HEK293 (cell line): ENCODE results near the gene DCAF15.

ENCODE experiments used
- CTCF ChIA-PET: fragments of 350-600 bp; formaldehyde crosslinking; extraction: SDS; loops from one replicate; lab custom pipeline; 2021; ENCODE audit warnings: antibody characterized with exemption; lab: Yijun Ruan, JAX
- POLR2A ChIA-PET: fragments of 300-600 bp; formaldehyde crosslinking; extraction: SDS; loops from one replicate; lab custom pipeline; 2020; ENCODE audit warnings: antibody characterized with exemption, inconsistent platforms; lab: Yijun Ruan, JAX
- H3K27ac ChIP-seq: fragments of 200-500 bp; sonication (Bioruptor generic); 2 replicates; pipeline ENCODE4 v1.5.1; 2014; ENCODE audit warnings: low read depth, low read length, control low read depth, inconsistent platforms; ENCODE audit errors: extremely low read depth
- H3K36me3 ChIP-seq, 2 experiments: fragments of 200-500 bp in 1 of 2; sonication (Bioruptor generic) in 1 of 2; 1 replicate in 1 of 2; 2 replicates in 1 of 2; pipeline ENCODE4 v1.5.1; 2014 to 2017; ENCODE audit warnings: inconsistent platforms in 2 of 2, low read length in 2 of 2; ENCODE audit not compliant: control insufficient read depth in 2 of 2, insufficient read depth in 1 of 2
- H3K4me1 ChIP-seq: fragments of 200-500 bp; sonication (Bioruptor generic); 2 replicates; pipeline ENCODE4 v1.5.1; 2014; ENCODE audit warnings: mild to moderate bottlenecking, low read length, inconsistent platforms; ENCODE audit not compliant: control insufficient read depth, insufficient read depth
- H3K4me3 ChIP-seq: 2 replicates; pipeline ENCODE4 v1.5.1; 2011; ENCODE audit warnings: low read depth, mild to moderate bottlenecking, control low read depth, low read length, moderate library complexity
- H3K9me3 ChIP-seq: fragments of 200-500 bp; sonication (Bioruptor generic); 2 replicates; pipeline ENCODE4 v1.5.1; 2014; ENCODE audit warnings: low read depth, low read length, inconsistent platforms; ENCODE audit not compliant: control insufficient read depth, insufficient read depth
- GLI4 ChIP-seq: fragments of 450-650 bp; formaldehyde crosslinking; IDR thresholded peaks from 2 replicates; pipeline ENCODE4 v1.5.1; 2016; ENCODE audit warnings: missing biosample characterization, missing genetic modification characterization
- GLIS2 ChIP-seq: fragments of 450-650 bp; formaldehyde crosslinking; IDR thresholded peaks from 2 replicates; pipeline ENCODE4 v1.5.1; 2016; ENCODE audit warnings: missing biosample characterization, missing genetic modification characterization
- KLF9 ChIP-seq: fragments of 450-650 bp; formaldehyde crosslinking; IDR thresholded peaks from 2 replicates; pipeline ENCODE4 v1.5.1; 2016; ENCODE audit warnings: missing biosample characterization, missing genetic modification characterization, low read depth
- MEIS1 ChIP-seq: sonication (generic); formaldehyde crosslinking; IDR thresholded peaks from 2 replicates; pipeline ENCODE4 v1.8.1; 2022; ENCODE audit warnings: missing genetic modification reagents, mild to moderate bottlenecking, borderline replicate concordance
- OVOL3 ChIP-seq: fragments of 450-650 bp; formaldehyde crosslinking; IDR thresholded peaks from 2 replicates; pipeline ENCODE4 v1.5.1; 2016; ENCODE audit warnings: missing biosample characterization, missing genetic modification characterization
- YY1 ChIP-seq: fragments of 450-650 bp; formaldehyde crosslinking; IDR thresholded peaks from 2 replicates; pipeline ENCODE4 v1.5.1; 2018; ENCODE audit warnings: missing biosample characterization, missing genetic modification characterization
- ZBTB1 ChIP-seq: fragments of 450-650 bp; formaldehyde crosslinking; IDR thresholded peaks from 2 replicates; pipeline ENCODE4 v1.5.1; 2016; ENCODE audit warnings: missing biosample characterization, missing genetic modification characterization
- ZBTB20 ChIP-seq: fragments of 450-650 bp; formaldehyde crosslinking; IDR thresholded peaks from 2 replicates; pipeline ENCODE4 v1.5.1; 2016; ENCODE audit warnings: missing biosample characterization, missing genetic modification characterization
- ZIC2 ChIP-seq: fragments of 450-650 bp; formaldehyde crosslinking; IDR thresholded peaks from 2 replicates; pipeline ENCODE4 v1.5.1; 2016; ENCODE audit warnings: missing biosample characterization, missing genetic modification characterization
- ZNF121 ChIP-seq: fragments of 450-650 bp; formaldehyde crosslinking; IDR thresholded peaks from 2 replicates; pipeline ENCODE4 v1.5.1; 2016; ENCODE audit warnings: missing biosample characterization, missing genetic modification characterization
- ZNF311 ChIP-seq: fragments of 450-650 bp; formaldehyde crosslinking; IDR thresholded peaks from 2 replicates; pipeline ENCODE4 v1.5.1; 2017; ENCODE audit warnings: missing biosample characterization, missing genetic modification characterization, borderline replicate concordance
- ZNF394 ChIP-seq: fragments of 450-650 bp; formaldehyde crosslinking; IDR thresholded peaks from 2 replicates; pipeline ENCODE4 v1.5.1; 2016; ENCODE audit warnings: missing biosample characterization, missing genetic modification characterization, mild to moderate bottlenecking, moderate library complexity, borderline replicate concordance
- ZNF514 ChIP-seq: fragments of 450-650 bp; formaldehyde crosslinking; IDR thresholded peaks from 2 replicates; pipeline ENCODE4 v1.5.1; 2016; ENCODE audit warnings: missing biosample characterization, missing genetic modification characterization
- ZNF529 ChIP-seq: fragments of 450-650 bp; formaldehyde crosslinking; IDR thresholded peaks from 2 replicates; pipeline ENCODE4 v1.5.1; 2017; ENCODE audit warnings: missing genetic modification characterization, missing biosample characterization; ENCODE audit not compliant: insufficient replicate concordance
- ZNF548 ChIP-seq: fragments of 450-650 bp; formaldehyde crosslinking; IDR thresholded peaks from 2 replicates; pipeline ENCODE4 v1.5.1; 2016; ENCODE audit warnings: missing biosample characterization, missing genetic modification characterization
- ZNF558 ChIP-seq: fragments of 450-650 bp; formaldehyde crosslinking; IDR thresholded peaks from 2 replicates; pipeline ENCODE4 v1.5.1; 2016; ENCODE audit warnings: missing biosample characterization, missing genetic modification characterization
- ZNF707 ChIP-seq: fragments of 450-650 bp; formaldehyde crosslinking; IDR thresholded peaks from 2 replicates; pipeline ENCODE4 v1.5.1; 2016; ENCODE audit warnings: missing biosample characterization, missing genetic modification characterization
- ZNF76 ChIP-seq: fragments of 450-650 bp; formaldehyde crosslinking; IDR thresholded peaks from 2 replicates; pipeline ENCODE4; 2016; ENCODE audit warnings: low read depth, missing biosample characterization, missing genetic modification characterization, borderline replicate concordance
- ZNF792 ChIP-seq: fragments of 450-650 bp; formaldehyde crosslinking; IDR thresholded peaks from 2 replicates; pipeline ENCODE4 v1.5.1; 2016; ENCODE audit warnings: missing biosample characterization, missing genetic modification characterization
- TF ChIP-seq, protein P1 (sequence below): fragments of 450-650 bp; formaldehyde crosslinking; IDR thresholded peaks from 2 replicates; pipeline ENCODE4 v1.5.0; 2017; ENCODE audit warnings: missing biosample characterization, missing genetic modification characterization, borderline replicate concordance
- TF ChIP-seq, protein P2 (sequence below): fragments of 450-650 bp; formaldehyde crosslinking; IDR thresholded peaks from 2 replicates; pipeline ENCODE4 v1.5.1; 2016; ENCODE audit warnings: missing biosample characterization, missing genetic modification characterization
- TF ChIP-seq, protein P3 (sequence below): fragments of 450-650 bp; formaldehyde crosslinking; IDR thresholded peaks from 2 replicates; pipeline ENCODE4 v1.5.1; 2017; ENCODE audit warnings: missing biosample characterization, missing genetic modification characterization

Gene DCAF15

DNA sequence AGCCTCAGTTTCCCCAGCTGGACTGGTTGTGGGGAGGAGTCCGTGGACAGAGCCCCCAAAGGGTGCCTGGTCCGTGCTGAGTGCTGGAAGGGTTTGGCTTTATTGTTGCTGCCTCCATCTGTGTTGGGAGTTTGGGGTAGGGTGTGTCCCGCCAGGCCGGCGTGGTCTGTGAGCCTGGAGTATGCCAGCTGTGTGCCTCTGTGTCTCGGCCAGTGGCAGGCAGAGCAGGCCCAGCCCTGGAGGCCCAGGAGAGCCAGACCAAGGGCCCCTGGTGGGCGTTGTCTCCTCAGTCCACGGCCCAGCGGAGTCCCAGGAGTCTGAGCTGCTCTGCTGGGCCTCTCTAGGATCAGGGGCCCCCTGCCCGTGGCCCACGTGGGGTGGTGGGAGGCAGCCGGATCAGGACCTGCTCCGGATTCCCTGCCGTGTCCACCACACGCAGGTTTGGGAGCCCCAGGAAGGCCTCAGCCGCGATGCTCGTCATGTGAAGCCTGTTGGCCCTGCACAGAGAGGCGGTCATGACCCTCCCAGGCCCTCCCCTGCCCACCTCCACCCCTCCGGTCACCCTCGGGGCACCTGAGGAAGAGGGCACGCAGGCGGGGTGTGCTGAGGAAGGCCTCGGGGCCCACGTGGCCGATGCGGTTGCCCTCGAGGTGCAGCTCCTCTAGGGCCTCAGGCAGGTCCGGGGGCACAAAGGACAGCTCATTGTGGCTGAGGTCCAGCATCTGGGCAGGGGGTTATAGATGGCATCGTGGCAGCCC lies 20.7 kb upstream of the DCAF15 start:
- ChIA-PET CTCF (interaction anchor here (1.0 kb wide), 1 partner anchor 144 kb away, joined by 5 read pairs; no protein-coding TSS in a partner anchor), POLR2A (interaction anchor here (0.6 to 1.8 kb wide), 4 partner anchors 10 to 167 kb away, joined by 3 to 7 read pairs (median 4); no protein-coding TSS in a partner anchor)

DNA sequence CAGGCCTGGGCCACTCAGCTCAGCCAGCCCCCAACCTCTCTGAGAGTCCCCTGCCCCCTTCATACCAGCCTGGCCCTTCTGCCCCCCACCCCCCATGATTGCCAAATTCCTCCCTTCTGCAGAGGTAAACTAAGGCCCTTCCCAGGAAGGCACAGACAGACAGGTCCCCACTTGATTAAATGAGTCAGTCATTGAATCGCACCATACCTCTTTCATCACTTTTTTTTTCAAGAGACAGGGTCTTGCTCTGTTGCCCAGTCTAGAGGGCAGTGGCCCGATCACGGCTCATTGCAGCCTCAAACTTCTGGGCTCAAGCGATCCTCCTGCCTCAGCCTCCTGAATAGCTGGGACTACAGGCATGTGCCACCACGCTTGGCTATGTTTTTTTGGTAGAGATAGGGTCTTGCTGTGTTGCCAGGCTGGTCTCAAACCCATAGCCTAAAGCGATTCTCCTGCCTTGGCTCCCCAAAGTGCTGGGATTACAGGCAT lies 20.1 kb upstream of the DCAF15 start:
- CTCF ChIA-PET, result no interaction called here
- Histone ChIP-seq H3K27ac (no peak overlapping the region), H3K9me3 (no peaks in the 10 kb centered on the region), H3K4me3 (no peak overlapping the region)
- no peak for TF ChIP-seq MEIS1 (CRISPR knock-in tag)
- peak; percentile 95 for TF ChIP-seq ZNF121 (tag by site-specific recombination)
- TF ChIP-seq, all 188 proteins: peak for 1
- H3K36me3 ChIP-seq, result peaks cover 0 to 28% of the 10 kb centered on the region in 2 experiments; a peak in 2 of 3 replicates
- no peaks in the 10 kb centered on the region for H3K4me1 ChIP-seq
- POLR2A ChIA-PET, result interaction anchor here (1.8 kb wide), 1 partner anchor 11 kb away, joined by 7 read pairs; no protein-coding TSS in a partner anchor

More for the DNA sequence above, 20.7 kb upstream of the DCAF15 start:
- peaks cover 0 to 34% of the 10 kb centered on the region in 2 experiments; a peak in 2 of 3 replicates for H3K36me3 ChIP-seq
- TF ChIP-seq ZNF529 (tag by site-specific recombination) (no peak), ZIC2 (tag by site-specific recombination) (peak; percentile 20; the same call in 1 of the 2 replicates)
- H3K4me1 ChIP-seq, result no peaks in the 10 kb centered on the region
- no peak overlapping the region for H3K4me3 ChIP-seq
- no peak overlapping the region for H3K27ac ChIP-seq
- H3K9me3 ChIP-seq, result no peaks in the 10 kb centered on the region

DNA sequence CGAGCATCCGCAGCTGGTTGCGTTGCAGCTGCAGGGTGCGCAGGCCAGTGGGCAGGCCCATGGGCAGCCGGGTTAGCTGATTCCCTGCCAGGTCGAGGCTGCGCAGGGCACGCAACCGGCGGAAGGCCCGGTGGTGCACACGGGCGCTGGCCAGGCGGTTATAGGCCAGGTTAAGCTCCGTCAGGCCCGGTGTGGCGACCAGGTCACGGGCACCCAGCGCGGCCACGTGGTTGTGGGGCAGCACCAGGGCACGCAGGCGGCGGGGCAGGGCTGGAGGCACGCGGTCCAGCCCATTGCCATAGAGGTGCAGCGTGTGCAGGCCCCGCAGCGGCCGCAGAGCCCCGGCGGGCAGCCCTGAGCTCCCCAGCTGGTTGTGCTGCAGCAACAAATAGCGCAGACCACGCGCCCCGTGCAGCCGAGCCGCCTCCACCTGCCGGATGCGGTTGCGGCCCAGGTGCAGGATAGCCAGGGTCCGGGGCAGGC lies 19.4 kb upstream of the DCAF15 start:
- Histone ChIP-seq H3K4me1 (no peaks in the 10 kb centered on the region), H3K36me3 (peaks cover 0 to 23% of the 10 kb centered on the region in 2 experiments; a peak in 1 of 3 replicates), H3K9me3 (no peaks in the 10 kb centered on the region), H3K4me3 (no peak overlapping the region), H3K27ac (no peak overlapping the region)
- TF ChIP-seq ZNF76 (tag by site-specific recombination), result no peak
- no peak for TF ChIP-seq YY1 (tag by site-specific recombination)
- no peak for TF ChIP-seq ZNF792 (tag by site-specific recombination)
- TF ChIP-seq ZBTB20, result no peak
- no peak for TF ChIP-seq ZNF707 (tag by site-specific recombination)
- no peak for TF ChIP-seq ZNF558 (tag by site-specific recombination)
- ChIA-PET POLR2A (no interaction called here), CTCF (interaction anchor here (1.3 to 2.1 kb wide), 2 partner anchors 20 to 115 kb away, joined by 4 to 8 read pairs; no protein-coding TSS in a partner anchor)

DNA sequence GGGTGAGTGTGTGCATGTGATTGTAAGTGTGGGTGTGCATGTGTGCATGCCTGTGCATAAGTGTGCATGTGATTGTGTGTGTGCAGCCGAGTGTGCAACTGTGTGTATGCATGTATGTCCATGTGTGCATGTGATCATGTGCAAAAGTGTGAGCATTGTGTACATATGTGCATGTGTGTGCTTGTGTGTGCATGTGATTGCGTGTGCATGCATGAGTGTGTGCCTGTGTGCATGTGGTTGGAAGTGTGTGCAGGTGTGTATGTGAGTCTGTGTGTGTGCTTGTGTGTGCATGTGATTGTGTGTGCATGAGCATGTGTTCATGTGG lies 17.6 kb upstream of the DCAF15 start:
- no peak overlapping the region for H3K27ac ChIP-seq
- no peaks in the 10 kb centered on the region for H3K4me1 ChIP-seq
- peaks cover 0 to 15% of the 10 kb centered on the region in 2 experiments; a peak in 1 of 3 replicates for H3K36me3 ChIP-seq
- H3K4me3 ChIP-seq, result no peak overlapping the region
- ChIA-PET CTCF (interaction anchor here (1.4 to 2.1 kb wide), 2 partner anchors 19 to 108 kb away, joined by 6 to 8 read pairs; no protein-coding TSS in a partner anchor), POLR2A (interaction anchor here (0.6 kb wide), 1 partner anchor 24 kb away, joined by 5 read pairs; no protein-coding TSS in a partner anchor)
- no peaks in the 10 kb centered on the region for H3K9me3 ChIP-seq
- TF ChIP-seq, protein P1, sequence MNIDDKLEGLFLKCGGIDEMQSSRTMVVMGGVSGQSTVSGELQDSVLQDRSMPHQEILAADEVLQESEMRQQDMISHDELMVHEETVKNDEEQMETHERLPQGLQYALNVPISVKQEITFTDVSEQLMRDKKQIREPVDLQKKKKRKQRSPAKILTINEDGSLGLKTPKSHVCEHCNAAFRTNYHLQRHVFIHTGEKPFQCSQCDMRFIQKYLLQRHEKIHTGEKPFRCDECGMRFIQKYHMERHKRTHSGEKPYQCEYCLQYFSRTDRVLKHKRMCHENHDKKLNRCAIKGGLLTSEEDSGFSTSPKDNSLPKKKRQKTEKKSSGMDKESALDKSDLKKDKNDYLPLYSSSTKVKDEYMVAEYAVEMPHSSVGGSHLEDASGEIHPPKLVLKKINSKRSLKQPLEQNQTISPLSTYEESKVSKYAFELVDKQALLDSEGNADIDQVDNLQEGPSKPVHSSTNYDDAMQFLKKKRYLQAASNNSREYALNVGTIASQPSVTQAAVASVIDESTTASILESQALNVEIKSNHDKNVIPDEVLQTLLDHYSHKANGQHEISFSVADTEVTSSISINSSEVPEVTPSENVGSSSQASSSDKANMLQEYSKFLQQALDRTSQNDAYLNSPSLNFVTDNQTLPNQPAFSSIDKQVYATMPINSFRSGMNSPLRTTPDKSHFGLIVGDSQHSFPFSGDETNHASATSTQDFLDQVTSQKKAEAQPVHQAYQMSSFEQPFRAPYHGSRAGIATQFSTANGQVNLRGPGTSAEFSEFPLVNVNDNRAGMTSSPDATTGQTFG (tag by site-specific recombination), result 0 out of 2 replicates have a peak, but pooled peaks have one; percentile 27
- TF ChIP-seq, protein P2, sequence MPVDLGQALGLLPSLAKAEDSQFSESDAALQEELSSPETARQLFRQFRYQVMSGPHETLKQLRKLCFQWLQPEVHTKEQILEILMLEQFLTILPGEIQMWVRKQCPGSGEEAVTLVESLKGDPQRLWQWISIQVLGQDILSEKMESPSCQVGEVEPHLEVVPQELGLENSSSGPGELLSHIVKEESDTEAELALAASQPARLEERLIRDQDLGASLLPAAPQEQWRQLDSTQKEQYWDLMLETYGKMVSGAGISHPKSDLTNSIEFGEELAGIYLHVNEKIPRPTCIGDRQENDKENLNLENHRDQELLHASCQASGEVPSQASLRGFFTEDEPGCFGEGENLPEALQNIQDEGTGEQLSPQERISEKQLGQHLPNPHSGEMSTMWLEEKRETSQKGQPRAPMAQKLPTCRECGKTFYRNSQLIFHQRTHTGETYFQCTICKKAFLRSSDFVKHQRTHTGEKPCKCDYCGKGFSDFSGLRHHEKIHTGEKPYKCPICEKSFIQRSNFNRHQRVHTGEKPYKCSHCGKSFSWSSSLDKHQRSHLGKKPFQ, result peak; percentile 91
- no peak for TF ChIP-seq ZBTB1 (tag by site-specific recombination)
- TF ChIP-seq ZNF514 (tag by site-specific recombination), result no peak
- TF ChIP-seq ZNF548, result no peak
- no peak for TF ChIP-seq GLIS2 (tag by site-specific recombination)
- TF ChIP-seq KLF9, result no peak
- TF ChIP-seq, protein P3, sequence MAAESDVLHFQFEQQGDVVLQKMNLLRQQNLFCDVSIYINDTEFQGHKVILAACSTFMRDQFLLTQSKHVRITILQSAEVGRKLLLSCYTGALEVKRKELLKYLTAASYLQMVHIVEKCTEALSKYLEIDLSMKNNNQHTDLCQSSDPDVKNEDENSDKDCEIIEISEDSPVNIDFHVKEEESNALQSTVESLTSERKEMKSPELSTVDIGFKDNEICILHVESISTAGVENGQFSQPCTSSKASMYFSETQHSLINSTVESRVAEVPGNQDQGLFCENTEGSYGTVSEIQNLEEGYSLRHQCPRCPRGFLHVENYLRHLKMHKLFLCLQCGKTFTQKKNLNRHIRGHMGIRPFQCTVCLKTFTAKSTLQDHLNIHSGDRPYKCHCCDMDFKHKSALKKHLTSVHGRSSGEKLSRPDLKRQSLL (tag by site-specific recombination), result no peak
- TF ChIP-seq ZNF394 (tag by site-specific recombination), result no peak
- no peak for TF ChIP-seq GLI4 (tag by site-specific recombination)
- 0 out of 2 replicates have a peak, but pooled peaks have one; percentile 39 for TF ChIP-seq ZNF311 (tag by site-specific recombination)
- no peak for TF ChIP-seq OVOL3 (tag by site-specific recombination)
